ENCODE measurements around the gene CSTF3. TPM values are rescaled to one million over a fixed set of nuclear protein-coding genes. Genes with fewer than 3 reads are reported as not detected.

CSTF3 gene
- total RNA-seq, 1 experiment from 2014 or later, result 45.6 TPM

DNA sequence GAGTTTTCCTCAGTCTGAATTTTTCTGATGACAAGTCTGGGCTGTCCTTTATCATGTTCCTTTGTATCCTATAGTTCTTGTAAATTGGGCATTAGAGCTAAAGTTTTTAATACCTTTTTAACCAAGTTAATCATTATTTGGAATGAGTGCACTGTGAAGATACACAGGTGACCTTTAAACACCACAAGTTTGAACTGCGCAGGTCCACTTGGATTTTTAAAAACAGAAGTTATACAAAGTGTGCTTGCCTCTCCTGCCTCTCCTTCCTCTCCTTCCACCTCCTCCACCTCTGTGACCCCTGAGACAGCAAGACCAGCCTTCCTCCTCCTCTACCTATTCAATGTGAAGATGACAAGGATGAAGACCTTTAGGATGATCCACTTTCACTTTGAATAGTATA, 126.3 kb downstream of the CSTF3 start:
- ChIA-PET CTCF (no interaction called here), POLR2A (ENCODE audit: unreplicated experiment) (no interaction called here)

More for the DNA sequence above, 126.3 kb downstream of the CSTF3 start:
- no peak for TF ChIP-seq EZH2 (IDR thresholded peaks at IDR 0.05; ENCODE audit: low read depth)
- TF ChIP-seq, protein P1, sequence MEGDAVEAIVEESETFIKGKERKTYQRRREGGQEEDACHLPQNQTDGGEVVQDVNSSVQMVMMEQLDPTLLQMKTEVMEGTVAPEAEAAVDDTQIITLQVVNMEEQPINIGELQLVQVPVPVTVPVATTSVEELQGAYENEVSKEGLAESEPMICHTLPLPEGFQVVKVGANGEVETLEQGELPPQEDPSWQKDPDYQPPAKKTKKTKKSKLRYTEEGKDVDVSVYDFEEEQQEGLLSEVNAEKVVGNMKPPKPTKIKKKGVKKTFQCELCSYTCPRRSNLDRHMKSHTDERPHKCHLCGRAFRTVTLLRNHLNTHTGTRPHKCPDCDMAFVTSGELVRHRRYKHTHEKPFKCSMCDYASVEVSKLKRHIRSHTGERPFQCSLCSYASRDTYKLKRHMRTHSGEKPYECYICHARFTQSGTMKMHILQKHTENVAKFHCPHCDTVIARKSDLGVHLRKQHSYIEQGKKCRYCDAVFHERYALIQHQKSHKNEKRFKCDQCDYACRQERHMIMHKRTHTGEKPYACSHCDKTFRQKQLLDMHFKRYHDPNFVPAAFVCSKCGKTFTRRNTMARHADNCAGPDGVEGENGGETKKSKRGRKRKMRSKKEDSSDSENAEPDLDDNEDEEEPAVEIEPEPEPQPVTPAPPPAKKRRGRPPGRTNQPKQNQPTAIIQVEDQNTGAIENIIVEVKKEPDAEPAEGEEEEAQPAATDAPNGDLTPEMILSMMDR (conservative IDR thresholded peaks at IDR 0.05), result no peak
- H3K27me3 ChIP-seq (ENCODE audit: insufficient read depth, low read depth), result no peaks in the 10 kb centered on the region
- H3K36me3 ChIP-seq (ENCODE audit: low read depth), result no peaks in the 10 kb centered on the region
- H3F3A ChIP-seq (ENCODE audit: insufficient read depth, low read depth), result no peaks in the 10 kb centered on the region
- 0 out of 2 replicates have a peak, but pooled peaks cover 3% of the 10 kb centered on the region for H4K20me1 ChIP-seq (ENCODE audit: insufficient read depth)
- intact Hi-C loops (cut with micrococcal nuclease; ENCODE audit: unreplicated experiment), result no loop called here
- no peak overlapping the region for H3K4me2 ChIP-seq
- H3K4me3 ChIP-seq, result no peak overlapping the region
- H3K9me3 ChIP-seq (ENCODE audit: insufficient read depth, low read depth), result no peaks in the 10 kb centered on the region
- DNase-seq, result no peak
- no peaks in the 10 kb centered on the region for H3K79me2 ChIP-seq (ENCODE audit: low read depth)
- no peaks in the 10 kb centered on the region for H3K9me2 ChIP-seq (ENCODE audit: insufficient read depth)
- H3K27ac ChIP-seq, result no peak overlapping the region
- peaks cover under 1% of the 10 kb centered on the region for H3K4me1 ChIP-seq (replicated peaks; ENCODE audit: insufficient read depth)
- no peak overlapping the region for H2AFZ ChIP-seq
- BruUV-seq (replicated peaks), result no TSS peak

Other genes with a start within 250 kb of the CSTF3 start
- gene DEPDC7, start 145.6 kb downstream of the CSTF3 start, total RNA-seq (2021), result 0.68 and 1.2 TPM in 2 replicates
- 8.1 and 10.3 TPM in 2 replicates for gene TCP11L1, start 121.9 kb downstream of the CSTF3 start, total RNA-seq (2021)
- 62.1 and 64.8 TPM in 2 replicates for gene HIPK3, start 95.9 kb upstream of the CSTF3 start, total RNA-seq (2021)
- 2.0 and 3.5 TPM in 2 replicates for gene KIAA1549L, start 214.6 kb upstream of the CSTF3 start, total RNA-seq (2021)